Panc1 (cell line): ENCODE data around the gene CRLF1. TPM values are rescaled to one million over a fixed set of nuclear protein-coding genes. Genes with fewer than 3 reads are reported as not detected.

Experiments used
- ATAC-seq: fragments of 200-7000 bp; cut with Tn5 transposase; 2 replicates; pipeline ENCODE4 v1.9.1; 2020; ENCODE audit warnings: mild to moderate bottlenecking, moderate library complexity
- BruUV-seq: library from RNA; stranded (reverse); fragments of 400-500 nt; replicated peaks from 2 replicates; lab custom pipeline; 2021; lab: Mats Ljungman, UMichigan
- CTCF ChIA-PET: fragments of 300-600 bp; sonication (Branson Sonifier 250); formaldehyde crosslinking; loops from one replicate; lab custom pipeline; 2022; ENCODE audit warnings: antibody characterized with exemption; lab: Charles Lee
- POLR2A ChIA-PET: fragments of 300-600 bp; sonication (Branson Sonifier 250); formaldehyde crosslinking; loops from one replicate; lab custom pipeline; 2022; ENCODE audit warnings: antibody characterized with exemption; lab: Charles Lee
- DNase-seq: peaks from one replicate; pipeline ENCODE4 v3.0.0-alpha.2; 2010; ENCODE audit warnings: low read depth, low spot score
- H3K27ac ChIP-seq: 2 replicates; pipeline ENCODE4 v1.5.1; 2011; ENCODE audit warnings: mild to moderate bottlenecking, low read length, inconsistent platforms
- H3K27me3 ChIP-seq: fragments of 200-500 bp; sonication (Bioruptor generic); 2 replicates; pipeline ENCODE4 v1.6.0; 2014; ENCODE audit warnings: low read length, inconsistent platforms; ENCODE audit not compliant: control insufficient read depth, insufficient read depth
- H3K36me3 ChIP-seq: fragments of 200-500 bp; sonication (Bioruptor generic); 2 replicates; pipeline ENCODE4 v1.5.1; 2014; ENCODE audit warnings: inconsistent platforms, mild to moderate bottlenecking, low read length, moderate library complexity; ENCODE audit not compliant: control insufficient read depth, insufficient read depth
- H3K4me1 ChIP-seq: 2 replicates; pipeline ENCODE4 v1.5.1; 2011; ENCODE audit warnings: inconsistent platforms, mild to moderate bottlenecking, low read length, moderate library complexity; ENCODE audit not compliant: control insufficient read depth, insufficient read depth
- H3K4me3 ChIP-seq, 2 experiments: 2 replicates each; pipeline ENCODE4 v1.5.1; 2011 to 2012; ENCODE audit warnings: low read depth in 2 of 2, low read length in 2 of 2, mild to moderate bottlenecking in 2 of 2, inconsistent platforms in 1 of 2, moderate library complexity in 1 of 2
- H3K9me3 ChIP-seq: fragments of 200-500 bp; sonication (Bioruptor generic); 2 replicates; pipeline ENCODE4 v1.5.1; 2014; ENCODE audit warnings: low read depth, mild to moderate bottlenecking, inconsistent platforms, low read length, moderate library complexity; ENCODE audit not compliant: control insufficient read depth, insufficient read depth
- CTCF ChIP-seq: fragments of 450-650 bp; IDR thresholded peaks from 2 replicates; pipeline ENCODE4 v1.5.1; 2017; ENCODE audit warnings: mild to moderate bottlenecking
- POLR2AphosphoS5 ChIP-seq: IDR thresholded peaks from 2 replicates; pipeline ENCODE4 v1.6.1; 2012; ENCODE audit warnings: mild to moderate bottlenecking, low read depth, low read length, moderate library complexity
- REST ChIP-seq, 2 experiments: IDR thresholded peaks; 2 replicates each; pipeline ENCODE4 v1.6.1; 2011 to 2012; ENCODE audit warnings: low read depth in 2 of 2, control low read depth in 1 of 2, low read length in 1 of 2, mild to moderate bottlenecking in 1 of 2, moderate library complexity in 1 of 2; ENCODE audit not compliant: insufficient read depth in 1 of 2
- SIN3A ChIP-seq: IDR thresholded peaks from 2 replicates; pipeline ENCODE4 v1.6.1; 2012; ENCODE audit warnings: low read depth, mild to moderate bottlenecking, low read length, moderate library complexity, borderline replicate concordance; ENCODE audit not compliant: insufficient read depth
- TCF7L2 ChIP-seq: IDR thresholded peaks from 2 replicates; pipeline ENCODE4 v1.6.1; 2011; ENCODE audit warnings: mild to moderate bottlenecking, low read depth, low read length, inconsistent platforms
- in situ Hi-C: cut with HindIII; loops from 2 replicates; pipeline ENCODE4 v1.10.0; 2016; ENCODE audit warnings: low sequenced_read_pairs, low pct_unique_long_range_greater_than_20kb
- intact Hi-C: fragments of 100-400 bp; cut with micrococcal nuclease; formaldehyde crosslinking; loops from one replicate; pipeline ENCODE4 v1.10.0; 2022; ENCODE audit not compliant: unreplicated experiment
- total RNA-seq: library from RNA; stranded (reverse); gene quantifications from one replicate; pipeline ENCODE4 v1.2.1, GENCODE V29; 2021; ENCODE audit not compliant: unreplicated experiment

CRLF1 gene
- total RNA-seq, 1 experiment from 2014 or later = 3.5 TPM

GRCh38 chr19:18646535-18647370 is 40.2 kb upstream of the CRLF1 start:
- H3K27ac ChIP-seq = no peak overlapping the region
- no TSS peak for BruUV-seq
- intact Hi-C loops (no loop called here), in situ Hi-C loops (no loop called here)
- H3K27me3 ChIP-seq = no peaks in the 10 kb centered on the region
- ChIA-PET POLR2A (no interaction called here), CTCF (interaction anchor here (0.5 kb wide), 1 partner anchor 48 kb away, joined by 4 read pairs; no protein-coding TSS in a partner anchor)
- no peaks in the 10 kb centered on the region for H3K36me3 ChIP-seq
- no peaks in the 10 kb centered on the region for H3K4me1 ChIP-seq
- H3K4me3 ChIP-seq = no peak overlapping the region
- DNase-seq (no peak), ATAC-seq (no peak)
- no peak for TF ChIP-seq SIN3A
- H3K9me3 ChIP-seq = no peaks in the 10 kb centered on the region

GRCh38 chr19:18645035-18645511 is 38.5 kb upstream of the CRLF1 start:
- Histone ChIP-seq H3K4me1 (no peaks in the 10 kb centered on the region), H3K9me3 (no peaks in the 10 kb centered on the region), H3K4me3 (no peak overlapping the region), H3K27ac (no peak overlapping the region), H3K27me3 (no peaks in the 10 kb centered on the region), H3K36me3 (no peaks in the 10 kb centered on the region)
- ChIA-PET POLR2A (interaction anchor here (0.6 kb wide), 1 partner anchor 38 kb away, joined by 3 read pairs; no protein-coding TSS in a partner anchor), CTCF (no interaction called here)
- in situ Hi-C loops = no loop called here
- intact Hi-C loops = no loop called here
- no TSS peak for BruUV-seq
- TF ChIP-seq SIN3A (no peak), REST (IDR thresholded peaks at IDR 0.05; ENCODE audit: insufficient read depth in 1 of 2, low read depth in 2 of 2, low read length in 1 of 2) (no peak), POLR2AphosphoS5 (no peak), TCF7L2 (no peak), CTCF (no peak)
- ATAC-seq (no peak), DNase-seq (no peak)
